Caco-2 (cell line): ENCODE results near the gene PLET1. TPM values are rescaled to one million over a fixed set of nuclear protein-coding genes. Genes with fewer than 3 reads are reported as not detected.

Experiments used
- BruUV-seq: library from RNA; stranded (reverse); fragments of 400-500 nt; replicated peaks from 2 replicates; lab custom pipeline; 2021; lab: Mats Ljungman, UMichigan
- CTCF ChIA-PET: fragments of 300-600 bp; sonication (Branson Sonifier 250); formaldehyde crosslinking; loops from one replicate; lab custom pipeline; 2022; ENCODE audit warnings: antibody characterized with exemption; lab: Charles Lee
- POLR2A ChIA-PET: fragments of 300-600 bp; sonication (Branson Sonifier 250); formaldehyde crosslinking; loops from one replicate; lab custom pipeline; 2022; ENCODE audit warnings: antibody characterized with exemption; lab: Charles Lee
- DNase-seq, 2 experiments: peaks; one replicate each; pipeline versions ENCODE4 v3.0.0 to v3.0.0-alpha.2; 2020 to 2022
- H3K27me3 ChIP-seq: replicated peaks from 2 replicates; pipeline ENCODE4 v1.6.0; 2011; ENCODE audit warnings: low read length; ENCODE audit not compliant: control insufficient read depth, insufficient read depth
- H3K36me3 ChIP-seq: 2 replicates; pipeline ENCODE4 v1.5.1; 2011; ENCODE audit warnings: low read length; ENCODE audit not compliant: control insufficient read depth, insufficient read depth
- H3K4me1 ChIP-seq: fragments of 250-450 bp; sonication (Bioruptor Pico); 2 replicates; pipeline ENCODE4 v1.5.1; 2020; ENCODE audit warnings: mild to moderate bottlenecking
- H3K4me3 ChIP-seq: 2 replicates; pipeline ENCODE4 v1.5.1; 2011; ENCODE audit warnings: low read depth, mild to moderate bottlenecking, control low read depth, low read length
- H3K9me3 ChIP-seq: fragments of 250-450 bp; sonication (Bioruptor Pico); 2 replicates; pipeline ENCODE4 v1.5.1; 2020; ENCODE audit warnings: mild to moderate bottlenecking, moderate library complexity
- H3K27ac Mint-ChIP-seq: one replicate; pipeline ENCODE4 v1.8.0; 2022; ENCODE audit warnings: mixed read lengths; ENCODE audit not compliant: unreplicated experiment
- H3K27me3 Mint-ChIP-seq: one replicate; pipeline ENCODE4 v1.8.0; 2022; ENCODE audit warnings: mixed read lengths; ENCODE audit not compliant: insufficient read depth, unreplicated experiment
- H3K36me3 Mint-ChIP-seq: one replicate; pipeline ENCODE4 v1.8.0; 2022; ENCODE audit warnings: mild to moderate bottlenecking, mixed read lengths; ENCODE audit not compliant: insufficient read depth, unreplicated experiment
- H3K4me1 Mint-ChIP-seq: one replicate; pipeline ENCODE4 v1.8.0; 2022; ENCODE audit warnings: low read depth, mixed read lengths; ENCODE audit not compliant: unreplicated experiment
- H3K4me3 Mint-ChIP-seq: one replicate; pipeline ENCODE4 v1.8.0; 2022; ENCODE audit warnings: mild to moderate bottlenecking, moderate library complexity, mixed read lengths; ENCODE audit not compliant: unreplicated experiment
- H3K9me3 Mint-ChIP-seq: one replicate; pipeline ENCODE4 v1.8.0; 2022; ENCODE audit warnings: mixed read lengths; ENCODE audit not compliant: unreplicated experiment
- intact Hi-C: fragments of 100-400 bp; cut with micrococcal nuclease; formaldehyde crosslinking; loops from one replicate; pipeline ENCODE4 v1.10.0; 2022; ENCODE audit not compliant: unreplicated experiment
- total RNA-seq: library from RNA; stranded (reverse); gene quantifications from 2 replicates; pipeline ENCODE4 v1.2.3, GENCODE V29; 2022
- TF ChIP-seq, protein P1 (sequence below), 2 experiments: fragments of 200-600 bp in 1 of 2; IDR thresholded peaks; 1 replicate in 1 of 2; 2 replicates in 1 of 2; pipeline versions ENCODE4 v1.5.1 to v1.8.0; 2011 to 2022; ENCODE audit warnings: antibody characterized with exemption in 1 of 2, control low read depth in 1 of 2, inconsistent platforms in 1 of 2, low read depth in 1 of 2, low read length in 1 of 2, mild to moderate bottlenecking in 1 of 2, moderate library complexity in 1 of 2; ENCODE audit not compliant: insufficient read depth in 1 of 2, severe bottlenecking in 1 of 2, unreplicated experiment in 1 of 2

PLET1 gene
- total RNA-seq, 1 experiment from 2014 or later, result not detected

DNA sequence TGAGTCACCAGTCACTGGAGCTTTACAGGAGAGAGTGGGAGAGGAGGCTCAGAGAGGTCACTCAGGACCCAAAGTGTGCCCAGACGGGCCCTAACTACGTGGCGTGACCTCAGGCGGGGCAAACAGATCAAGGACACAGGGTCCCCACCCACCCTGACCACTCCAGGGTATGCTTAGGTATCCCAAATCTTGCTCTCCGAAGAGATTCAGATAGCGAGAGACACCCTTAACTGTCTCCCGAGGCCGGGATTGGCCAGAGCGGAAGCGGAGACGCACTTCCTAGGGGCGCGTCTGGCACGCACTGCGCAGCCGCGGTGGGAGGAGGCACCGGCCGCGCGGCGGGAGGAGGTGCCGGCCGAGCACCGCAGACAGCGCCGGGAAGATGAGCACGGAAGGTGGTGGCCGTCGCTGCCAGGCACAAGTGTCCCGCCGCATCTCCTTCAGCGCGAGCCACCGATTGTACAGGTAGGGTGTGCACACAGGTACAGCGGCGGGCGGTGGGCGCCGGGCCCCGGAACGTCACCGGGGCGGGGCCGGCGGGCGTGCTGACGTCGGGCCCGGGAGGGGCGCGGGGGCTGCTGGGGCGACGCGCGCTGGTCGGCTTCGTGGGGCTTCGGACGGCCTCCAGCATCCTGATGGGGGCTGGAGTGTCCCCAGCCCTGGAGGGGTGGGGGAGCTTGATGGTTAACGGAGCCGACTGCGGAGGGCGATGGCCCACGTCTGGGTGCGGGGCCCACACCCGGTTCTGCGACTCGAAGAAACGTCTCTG, 34.4 kb downstream of the PLET1 start, which contains the start of gene PTS:
Gene PTS, plus strand, starts transcription at position 367 of the 769 bp plus-strand sequence. Its CDS starts 16 bp downstream, at position 383.
- BruUV-seq, result no TSS peak
- Mint-ChIP-seq H3K36me3 (peaks cover 53% of the 10 kb centered on the region), H3K9me3 (no peaks in the 10 kb centered on the region), H3K27ac (peak within 1 kb of the TSS; percentile 98), H3K27me3 (no peaks in the 10 kb centered on the region), H3K4me1 (peaks cover 21% of the 10 kb centered on the region), H3K4me3 (peak within 1 kb of the TSS; percentile 98)
- Histone ChIP-seq H3K27me3 (no peaks in the 10 kb centered on the region), H3K9me3 (no peaks in the 10 kb centered on the region), H3K4me3 (peak within 1 kb of the TSS; percentile 63), H3K4me1 (peaks cover 28% of the 10 kb centered on the region), H3K36me3 (peaks cover 3% of the 10 kb centered on the region; the same call in 1 of the 2 replicates)
- CTCF ChIA-PET, result interaction anchor here (0.6 to 2.1 kb wide), 2 partner anchors 54 to 1665 kb away, joined by 4 to 15 read pairs; no protein-coding TSS in a partner anchor
- TF ChIP-seq, protein P1, sequence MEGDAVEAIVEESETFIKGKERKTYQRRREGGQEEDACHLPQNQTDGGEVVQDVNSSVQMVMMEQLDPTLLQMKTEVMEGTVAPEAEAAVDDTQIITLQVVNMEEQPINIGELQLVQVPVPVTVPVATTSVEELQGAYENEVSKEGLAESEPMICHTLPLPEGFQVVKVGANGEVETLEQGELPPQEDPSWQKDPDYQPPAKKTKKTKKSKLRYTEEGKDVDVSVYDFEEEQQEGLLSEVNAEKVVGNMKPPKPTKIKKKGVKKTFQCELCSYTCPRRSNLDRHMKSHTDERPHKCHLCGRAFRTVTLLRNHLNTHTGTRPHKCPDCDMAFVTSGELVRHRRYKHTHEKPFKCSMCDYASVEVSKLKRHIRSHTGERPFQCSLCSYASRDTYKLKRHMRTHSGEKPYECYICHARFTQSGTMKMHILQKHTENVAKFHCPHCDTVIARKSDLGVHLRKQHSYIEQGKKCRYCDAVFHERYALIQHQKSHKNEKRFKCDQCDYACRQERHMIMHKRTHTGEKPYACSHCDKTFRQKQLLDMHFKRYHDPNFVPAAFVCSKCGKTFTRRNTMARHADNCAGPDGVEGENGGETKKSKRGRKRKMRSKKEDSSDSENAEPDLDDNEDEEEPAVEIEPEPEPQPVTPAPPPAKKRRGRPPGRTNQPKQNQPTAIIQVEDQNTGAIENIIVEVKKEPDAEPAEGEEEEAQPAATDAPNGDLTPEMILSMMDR (IDR thresholded peaks at IDR 0.05; ENCODE audit: insufficient read depth in 1 of 2, low read depth in 1 of 2, low read length in 1 of 2, severe bottlenecking in 1 of 2, unreplicated experiment in 1 of 2), result no peak
- intact Hi-C loops, result loop anchor here (1.0 kb wide), 3 partner anchors 15 to 54 kb away; no protein-coding TSS in a partner anchor
- DNase-seq, result peak; percentile 91 to 94
- POLR2A ChIA-PET, result interaction anchor here (0.6 to 1.0 kb wide), 2 partner anchors 45 to 53 kb away, joined by 4 to 6 read pairs; no protein-coding TSS in a partner anchor

DNA sequence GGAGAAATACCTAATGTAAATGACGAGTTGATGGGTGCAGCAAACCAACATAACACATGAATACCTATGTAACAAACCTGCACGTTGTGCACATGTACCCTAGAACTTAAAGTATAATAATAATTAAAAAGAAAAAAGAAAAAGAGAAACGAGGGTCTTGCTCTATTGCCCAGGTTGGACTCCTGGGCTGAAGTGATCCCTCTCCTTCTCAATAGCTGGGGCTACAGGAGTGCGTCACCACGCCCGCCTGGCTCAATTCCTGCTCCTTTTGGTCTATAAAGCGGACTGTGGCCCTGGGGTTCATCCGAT, 35.0 kb downstream of the PLET1 start:
- peaks cover 34% of the 10 kb centered on the region for H3K4me1 ChIP-seq
- peaks cover 24% of the 10 kb centered on the region for H3K4me1 Mint-ChIP-seq
- intact Hi-C loops, result loop anchor here (1.0 kb wide), 3 partner anchors 16 to 55 kb away; no protein-coding TSS in a partner anchor
- peak overlapping the region; percentile 98 for H3K27ac Mint-ChIP-seq
- peaks cover 3% of the 10 kb centered on the region; the same call in 1 of the 2 replicates for H3K36me3 ChIP-seq
- H3K27me3 ChIP-seq, result no peaks in the 10 kb centered on the region
- H3K9me3 Mint-ChIP-seq, result no peaks in the 10 kb centered on the region
- DNase-seq, result no peak
- TF ChIP-seq, protein P1 (IDR thresholded peaks at IDR 0.05; ENCODE audit: insufficient read depth in 1 of 2, low read depth in 1 of 2, low read length in 1 of 2, severe bottlenecking in 1 of 2, unreplicated experiment in 1 of 2), result no peak
- peaks cover 47% of the 10 kb centered on the region for H3K36me3 Mint-ChIP-seq
- BruUV-seq, result TSS peak; percentile 90
- H3K9me3 ChIP-seq, result no peaks in the 10 kb centered on the region
- no peaks in the 10 kb centered on the region for H3K27me3 Mint-ChIP-seq
- peak overlapping the region; percentile 63 for H3K4me3 ChIP-seq
- CTCF ChIA-PET, result interaction anchor here (0.6 to 2.1 kb wide), 2 partner anchors 55 to 1665 kb away, joined by 4 to 15 read pairs; no protein-coding TSS in a partner anchor
- peak overlapping the region; percentile 98 for H3K4me3 Mint-ChIP-seq
- POLR2A ChIA-PET, result interaction anchor here (0.6 to 1.0 kb wide), 2 partner anchors 45 to 54 kb away, joined by 4 to 6 read pairs; no protein-coding TSS in a partner anchor

DNA sequence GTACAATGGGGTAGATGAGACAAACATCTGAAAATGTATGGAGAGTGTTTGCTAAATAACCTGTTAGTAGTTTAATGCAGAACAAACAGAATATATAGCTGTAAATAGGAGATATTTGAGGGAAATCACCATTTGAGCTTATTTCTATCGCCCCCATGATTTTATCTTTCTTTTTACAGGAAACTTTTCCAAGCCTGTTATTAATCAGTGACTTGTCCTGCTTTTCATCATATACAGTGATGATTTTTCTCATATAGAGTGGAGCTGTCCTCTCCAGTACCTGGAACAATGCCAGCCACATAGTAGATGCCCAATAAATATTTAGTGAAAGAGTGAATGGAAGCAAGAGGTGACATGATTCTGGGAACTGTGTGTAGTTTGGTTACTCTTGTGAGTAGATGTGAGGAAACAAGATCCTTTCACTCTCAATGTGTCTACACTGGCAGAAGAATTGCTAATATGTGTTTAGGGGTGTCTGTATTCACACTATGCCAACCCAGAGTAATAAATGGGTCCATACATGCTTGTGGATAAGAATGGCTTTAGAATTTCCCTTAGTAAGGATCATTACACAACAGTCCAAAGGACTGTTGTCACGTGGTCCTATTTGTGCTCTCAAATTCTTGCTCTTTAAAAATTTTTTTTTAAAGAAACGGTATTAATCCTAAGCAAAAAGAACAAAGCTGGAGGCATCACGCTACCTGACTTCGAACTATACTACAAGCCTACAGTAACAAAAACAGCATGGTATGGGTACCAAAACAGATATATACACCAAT, 36.7 kb downstream of the PLET1 start:
- H3K4me1 Mint-ChIP-seq, result peaks cover 24% of the 10 kb centered on the region
- intact Hi-C loops, result no loop called here
- no TSS peak for BruUV-seq
- peaks cover 30% of the 10 kb centered on the region for H3K36me3 Mint-ChIP-seq
- CTCF ChIA-PET, result interaction anchor here (7.1 kb wide), 1 partner anchor 56 kb away, joined by 139 read pairs; no protein-coding TSS in a partner anchor
- H3K27ac Mint-ChIP-seq, result no peak overlapping the region
- no peak overlapping the region for H3K4me3 Mint-ChIP-seq
- no peaks in the 10 kb centered on the region for H3K9me3 ChIP-seq
- H3K27me3 Mint-ChIP-seq, result no peaks in the 10 kb centered on the region
- peaks cover 37% of the 10 kb centered on the region for H3K4me1 ChIP-seq
- H3K9me3 Mint-ChIP-seq, result no peaks in the 10 kb centered on the region
- H3K36me3 ChIP-seq, result no peaks in the 10 kb centered on the region
- no peak overlapping the region for H3K4me3 ChIP-seq
- POLR2A ChIA-PET, result no interaction called here
- no peaks in the 10 kb centered on the region for H3K27me3 ChIP-seq
- TF ChIP-seq, protein P1 (IDR thresholded peaks at IDR 0.05; ENCODE audit: insufficient read depth in 1 of 2, low read depth in 1 of 2, low read length in 1 of 2, severe bottlenecking in 1 of 2, unreplicated experiment in 1 of 2), result no peak
- no peak for DNase-seq
